DMS153 treated with DMSO at 0.1 percent for 48 hours (cell line): Measurements from ENCODE around the gene UNC5CL.

Experiments
- DNase-seq: peaks from one replicate; lab custom pipeline; 2025; ENCODE audit not compliant: unreplicated experiment; lab: John Stamatoyannopoulos, UW

Gene UNC5CL

GRCh38 chr6:41063884-41064285 lies 24.9 kb upstream of the UNC5CL start:
- DNase-seq: no peak

GRCh38 chr6:41062056-41062455 lies 23.0 kb upstream of the UNC5CL start:
- no peak for DNase-seq

GRCh38 chr6:41061196-41061726 lies 22.2 kb upstream of the UNC5CL start:
- DNase-seq: no peak

- DNase-seq: no peak
These were observed 20.5 kb upstream of the UNC5CL start for GRCh38 chr6:41059556-41059955.

- DNase-seq: no peak
These were observed 19.8 kb upstream of the UNC5CL start for GRCh38 chr6:41058783-41059181.

- DNase-seq: no peak
These were observed 17.9 kb upstream of the UNC5CL start for GRCh38 chr6:41056768-41057490.

- no peak for DNase-seq
These were observed 16.1 kb upstream of the UNC5CL start for GRCh38 chr6:41055149-41055548.

GRCh38 chr6:41054511-41054910 lies 15.5 kb upstream of the UNC5CL start:
- DNase-seq: no peak

- no peak for DNase-seq
These were observed 14.0 kb upstream of the UNC5CL start, which contains the start of gene APOBEC2 for GRCh38 chr6:41053041-41053440. TSS of gene APOBEC2 (plus strand) at chr6:41053202. CDS start at chr6:41053348, 146 bp downstream.

GRCh38 chr6:41051873-41052272 lies 12.9 kb upstream of the UNC5CL start:
- DNase-seq: no peak

- no peak for DNase-seq
These were observed 11.5 kb upstream of the UNC5CL start for GRCh38 chr6:41050536-41050935.

- DNase-seq: no peak
These were observed 10.9 kb upstream of the UNC5CL start for GRCh38 chr6:41049955-41050354.

GRCh38 chr6:41049521-41049920 lies 10.5 kb upstream of the UNC5CL start:
- no peak for DNase-seq

- DNase-seq: no peak
These were observed 9.0 kb upstream of the UNC5CL start for GRCh38 chr6:41047745-41048732.

- DNase-seq: no peak
These were observed 8.3 kb upstream of the UNC5CL start for GRCh38 chr6:41047306-41047705.

- no peak for DNase-seq
These were observed 7.1 kb upstream of the UNC5CL start for GRCh38 chr6:41046084-41046483.

- no peak for DNase-seq
These were observed 6.6 kb upstream of the UNC5CL start for GRCh38 chr6:41045664-41046063.

GRCh38 chr6:41043151-41043550 lies 4.1 kb upstream of the UNC5CL start:
- DNase-seq: no peak

- no peak for DNase-seq
These were observed 3.4 kb upstream of the UNC5CL start, which contains the start of gene TSPO2 for GRCh38 chr6:41042226-41043055. TSS of gene TSPO2 (plus strand) at chr6:41042467. CDS start at chr6:41042986, 519 bp downstream.

- no peak for DNase-seq
These were observed 2.0 kb upstream of the UNC5CL start for GRCh38 chr6:41040940-41041536.
